ENCODE measurements around the gene GRK1. TPM values are rescaled to one million over a fixed set of nuclear protein-coding genes. Genes with fewer than 3 reads are reported as not detected.

The GRK1 gene
- total and polyA plus RNA-seq, 2 experiments from 2014 or later, result not detected

GRCh38 chr13:113746143-113746525, 79.1 kb downstream of the GRK1 start:
- H3K27me3 Mint-ChIP-seq (ENCODE audit: insufficient read depth, low read depth, poor library complexity), result peaks cover 17% of the 10 kb centered on the region
- Histone ChIP-seq H2AFZ (0 out of 2 replicates have a peak overlapping the region, but pooled peaks have one; percentile 66), H4K20me1 (replicated peaks; ENCODE audit: insufficient read depth) (no peaks in the 10 kb centered on the region), H3K4me2 (no peak overlapping the region), H3K27me3 (ENCODE audit: insufficient read depth) (no peaks in the 10 kb centered on the region), H3K27ac (ENCODE audit: low read depth) (peak overlapping the region; percentile 87; the same call in 1 of the 2 replicates), H3K9me2 (ENCODE audit: insufficient read depth) (peaks cover 4% of the 10 kb centered on the region; the same call in 1 of the 2 replicates), H3F3A (replicated peaks; ENCODE audit: low read depth) (peaks cover 22% of the 10 kb centered on the region), H3K4me3 (no peak overlapping the region), H3K4me1 (ENCODE audit: insufficient read depth) (no peaks in the 10 kb centered on the region), H3K36me3 (ENCODE audit: insufficient read depth) (no peaks in the 10 kb centered on the region), H3K79me2 (replicated peaks; ENCODE audit: insufficient read depth) (no peaks in the 10 kb centered on the region)
- peak; percentile 34 for DNase-seq (ENCODE audit: low spot score)
- peak; percentile 14; the same call in 2 of the 3 replicates for ATAC-seq
- H3K9me3 Mint-ChIP-seq, result peaks cover 10% of the 10 kb centered on the region
- H3K27ac Mint-ChIP-seq, result peak overlapping the region; percentile 70
- no peak overlapping the region for H3K4me3 Mint-ChIP-seq
- H3K36me3 Mint-ChIP-seq (ENCODE audit: low read depth), result peaks cover 9% of the 10 kb centered on the region; the same call in 2 of the 3 replicates
- no peak for TF ChIP-seq EZH2phosphoT487 (IDR thresholded peaks at IDR 0.05; ENCODE audit: unreplicated experiment)
- TF ChIP-seq ETS1 (IDR thresholded peaks at IDR 0.05), result no peak
- TF ChIP-seq EZH2 (IDR thresholded peaks at IDR 0.05; ENCODE audit: low read depth, unreplicated experiment), result no peak
- TF ChIP-seq, protein P1, sequence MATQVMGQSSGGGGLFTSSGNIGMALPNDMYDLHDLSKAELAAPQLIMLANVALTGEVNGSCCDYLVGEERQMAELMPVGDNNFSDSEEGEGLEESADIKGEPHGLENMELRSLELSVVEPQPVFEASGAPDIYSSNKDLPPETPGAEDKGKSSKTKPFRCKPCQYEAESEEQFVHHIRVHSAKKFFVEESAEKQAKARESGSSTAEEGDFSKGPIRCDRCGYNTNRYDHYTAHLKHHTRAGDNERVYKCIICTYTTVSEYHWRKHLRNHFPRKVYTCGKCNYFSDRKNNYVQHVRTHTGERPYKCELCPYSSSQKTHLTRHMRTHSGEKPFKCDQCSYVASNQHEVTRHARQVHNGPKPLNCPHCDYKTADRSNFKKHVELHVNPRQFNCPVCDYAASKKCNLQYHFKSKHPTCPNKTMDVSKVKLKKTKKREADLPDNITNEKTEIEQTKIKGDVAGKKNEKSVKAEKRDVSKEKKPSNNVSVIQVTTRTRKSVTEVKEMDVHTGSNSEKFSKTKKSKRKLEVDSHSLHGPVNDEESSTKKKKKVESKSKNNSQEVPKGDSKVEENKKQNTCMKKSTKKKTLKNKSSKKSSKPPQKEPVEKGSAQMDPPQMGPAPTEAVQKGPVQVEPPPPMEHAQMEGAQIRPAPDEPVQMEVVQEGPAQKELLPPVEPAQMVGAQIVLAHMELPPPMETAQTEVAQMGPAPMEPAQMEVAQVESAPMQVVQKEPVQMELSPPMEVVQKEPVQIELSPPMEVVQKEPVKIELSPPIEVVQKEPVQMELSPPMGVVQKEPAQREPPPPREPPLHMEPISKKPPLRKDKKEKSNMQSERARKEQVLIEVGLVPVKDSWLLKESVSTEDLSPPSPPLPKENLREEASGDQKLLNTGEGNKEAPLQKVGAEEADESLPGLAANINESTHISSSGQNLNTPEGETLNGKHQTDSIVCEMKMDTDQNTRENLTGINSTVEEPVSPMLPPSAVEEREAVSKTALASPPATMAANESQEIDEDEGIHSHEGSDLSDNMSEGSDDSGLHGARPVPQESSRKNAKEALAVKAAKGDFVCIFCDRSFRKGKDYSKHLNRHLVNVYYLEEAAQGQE (IDR thresholded peaks at IDR 0.05; ENCODE audit: unreplicated experiment), result no peak
- TF ChIP-seq CREB1 (CRISPR knock-in tag; IDR thresholded peaks at IDR 0.05; ENCODE audit: low read depth), result no peak
- TF ChIP-seq, protein P2, sequence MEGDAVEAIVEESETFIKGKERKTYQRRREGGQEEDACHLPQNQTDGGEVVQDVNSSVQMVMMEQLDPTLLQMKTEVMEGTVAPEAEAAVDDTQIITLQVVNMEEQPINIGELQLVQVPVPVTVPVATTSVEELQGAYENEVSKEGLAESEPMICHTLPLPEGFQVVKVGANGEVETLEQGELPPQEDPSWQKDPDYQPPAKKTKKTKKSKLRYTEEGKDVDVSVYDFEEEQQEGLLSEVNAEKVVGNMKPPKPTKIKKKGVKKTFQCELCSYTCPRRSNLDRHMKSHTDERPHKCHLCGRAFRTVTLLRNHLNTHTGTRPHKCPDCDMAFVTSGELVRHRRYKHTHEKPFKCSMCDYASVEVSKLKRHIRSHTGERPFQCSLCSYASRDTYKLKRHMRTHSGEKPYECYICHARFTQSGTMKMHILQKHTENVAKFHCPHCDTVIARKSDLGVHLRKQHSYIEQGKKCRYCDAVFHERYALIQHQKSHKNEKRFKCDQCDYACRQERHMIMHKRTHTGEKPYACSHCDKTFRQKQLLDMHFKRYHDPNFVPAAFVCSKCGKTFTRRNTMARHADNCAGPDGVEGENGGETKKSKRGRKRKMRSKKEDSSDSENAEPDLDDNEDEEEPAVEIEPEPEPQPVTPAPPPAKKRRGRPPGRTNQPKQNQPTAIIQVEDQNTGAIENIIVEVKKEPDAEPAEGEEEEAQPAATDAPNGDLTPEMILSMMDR (conservative IDR thresholded peaks at IDR 0.05; ENCODE audit: low read depth in 2 of 2), result no peak
- TF ChIP-seq ZNF114 (CRISPR knock-in tag; IDR thresholded peaks at IDR 0.05), result no peak
- no peak for TF ChIP-seq JUNB (IDR thresholded peaks at IDR 0.05; ENCODE audit: unreplicated experiment)
- TF ChIP-seq ZNF331 (CRISPR knock-in tag; IDR thresholded peaks at IDR 0.05; ENCODE audit: low read depth), result no peak
- TF ChIP-seq POLR2AphosphoS5 (IDR thresholded peaks at IDR 0.05; ENCODE audit: low read depth), result no peak
- TF ChIP-seq STAT1 (IDR thresholded peaks at IDR 0.05; ENCODE audit: unreplicated experiment), result no peak
- TF ChIP-seq, protein P3, sequence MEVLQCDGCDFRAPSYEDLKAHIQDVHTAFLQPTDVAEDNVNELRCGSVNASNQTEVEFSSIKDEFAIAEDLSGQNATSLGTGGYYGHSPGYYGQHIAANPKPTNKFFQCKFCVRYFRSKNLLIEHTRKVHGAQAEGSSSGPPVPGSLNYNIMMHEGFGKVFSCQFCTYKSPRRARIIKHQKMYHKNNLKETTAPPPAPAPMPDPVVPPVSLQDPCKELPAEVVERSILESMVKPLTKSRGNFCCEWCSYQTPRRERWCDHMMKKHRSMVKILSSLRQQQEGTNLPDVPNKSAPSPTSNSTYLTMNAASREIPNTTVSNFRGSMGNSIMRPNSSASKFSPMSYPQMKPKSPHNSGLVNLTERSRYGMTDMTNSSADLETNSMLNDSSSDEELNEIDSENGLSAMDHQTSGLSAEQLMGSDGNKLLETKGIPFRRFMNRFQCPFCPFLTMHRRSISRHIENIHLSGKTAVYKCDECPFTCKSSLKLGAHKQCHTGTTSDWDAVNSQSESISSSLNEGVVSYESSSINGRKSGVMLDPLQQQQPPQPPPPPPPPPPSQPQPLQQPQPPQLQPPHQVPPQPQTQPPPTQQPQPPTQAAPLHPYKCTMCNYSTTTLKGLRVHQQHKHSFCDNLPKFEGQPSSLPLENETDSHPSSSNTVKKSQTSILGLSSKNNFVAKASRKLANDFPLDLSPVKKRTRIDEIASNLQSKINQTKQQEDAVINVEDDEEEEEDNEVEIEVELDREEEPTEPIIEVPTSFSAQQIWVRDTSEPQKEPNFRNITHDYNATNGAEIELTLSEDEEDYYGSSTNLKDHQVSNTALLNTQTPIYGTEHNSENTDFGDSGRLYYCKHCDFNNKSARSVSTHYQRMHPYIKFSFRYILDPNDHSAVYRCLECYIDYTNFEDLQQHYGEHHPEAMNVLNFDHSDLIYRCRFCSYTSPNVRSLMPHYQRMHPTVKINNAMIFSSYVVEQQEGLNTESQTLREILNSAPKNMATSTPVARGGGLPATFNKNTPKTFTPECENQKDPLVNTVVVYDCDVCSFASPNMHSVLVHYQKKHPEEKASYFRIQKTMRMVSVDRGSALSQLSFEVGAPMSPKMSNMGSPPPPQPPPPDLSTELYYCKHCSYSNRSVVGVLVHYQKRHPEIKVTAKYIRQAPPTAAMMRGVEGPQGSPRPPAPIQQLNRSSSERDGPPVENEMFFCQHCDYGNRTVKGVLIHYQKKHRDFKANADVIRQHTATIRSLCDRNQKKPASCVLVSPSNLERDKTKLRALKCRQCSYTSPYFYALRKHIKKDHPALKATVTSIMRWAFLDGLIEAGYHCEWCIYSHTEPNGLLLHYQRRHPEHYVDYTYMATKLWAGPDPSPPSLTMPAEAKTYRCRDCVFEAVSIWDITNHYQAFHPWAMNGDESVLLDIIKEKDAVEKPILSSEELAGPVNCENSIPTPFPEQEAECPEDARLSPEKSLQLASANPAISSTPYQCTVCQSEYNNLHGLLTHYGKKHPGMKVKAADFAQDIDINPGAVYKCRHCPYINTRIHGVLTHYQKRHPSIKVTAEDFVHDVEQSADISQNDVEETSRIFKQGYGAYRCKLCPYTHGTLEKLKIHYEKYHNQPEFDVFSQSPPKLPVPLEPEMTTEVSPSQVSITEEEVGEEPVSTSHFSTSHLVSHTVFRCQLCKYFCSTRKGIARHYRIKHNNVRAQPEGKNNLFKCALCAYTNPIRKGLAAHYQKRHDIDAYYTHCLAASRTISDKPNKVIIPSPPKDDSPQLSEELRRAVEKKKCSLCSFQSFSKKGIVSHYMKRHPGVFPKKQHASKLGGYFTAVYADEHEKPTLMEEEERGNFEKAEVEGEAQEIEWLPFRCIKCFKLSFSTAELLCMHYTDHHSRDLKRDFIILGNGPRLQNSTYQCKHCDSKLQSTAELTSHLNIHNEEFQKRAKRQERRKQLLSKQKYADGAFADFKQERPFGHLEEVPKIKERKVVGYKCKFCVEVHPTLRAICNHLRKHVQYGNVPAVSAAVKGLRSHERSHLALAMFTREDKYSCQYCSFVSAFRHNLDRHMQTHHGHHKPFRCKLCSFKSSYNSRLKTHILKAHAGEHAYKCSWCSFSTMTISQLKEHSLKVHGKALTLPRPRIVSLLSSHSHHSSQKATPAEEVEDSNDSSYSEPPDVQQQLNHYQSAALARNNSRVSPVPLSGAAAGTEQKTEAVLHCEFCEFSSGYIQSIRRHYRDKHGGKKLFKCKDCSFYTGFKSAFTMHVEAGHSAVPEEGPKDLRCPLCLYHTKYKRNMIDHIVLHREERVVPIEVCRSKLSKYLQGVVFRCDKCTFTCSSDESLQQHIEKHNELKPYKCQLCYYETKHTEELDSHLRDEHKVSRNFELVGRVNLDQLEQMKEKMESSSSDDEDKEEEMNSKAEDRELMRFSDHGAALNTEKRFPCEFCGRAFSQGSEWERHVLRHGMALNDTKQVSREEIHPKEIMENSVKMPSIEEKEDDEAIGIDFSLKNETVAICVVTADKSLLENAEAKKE (CRISPR knock-in tag; IDR thresholded peaks at IDR 0.05), result no peak
- no peak for TF ChIP-seq NANOG (IDR thresholded peaks at IDR 0.05; ENCODE audit: borderline replicate concordance)
- H3K4me1 Mint-ChIP-seq, result peaks cover 20% of the 10 kb centered on the region

Data from GM23338 (cell line).